H1 (cell line): ENCODE measurements around the gene ARL14EPL. TPM values are rescaled to one million over a fixed set of nuclear protein-coding genes. Genes with fewer than 3 reads are reported as not detected.

Source experiments
- CHD7 ChIP-seq: fragments of 300-600 bp; sonication (generic); IDR thresholded peaks from 2 replicates; pipeline ENCODE4 v1.7.1; 2012; ENCODE audit warnings: low read length, moderate library complexity, mild to moderate bottlenecking, inconsistent platforms; ENCODE audit not compliant: insufficient replicate concordance
- EP300 ChIP-seq, 2 experiments: IDR thresholded peaks; 1 replicate in 1 of 2; 2 replicates in 1 of 2; pipeline ENCODE4 v1.6.1; 2011 to 2012; ENCODE audit warnings: low read depth in 2 of 2, low read length in 2 of 2, mild to moderate bottlenecking in 2 of 2, borderline replicate concordance in 1 of 2, inconsistent platforms in 1 of 2, moderate library complexity in 1 of 2
- GABPA ChIP-seq: IDR thresholded peaks from 2 replicates; pipeline ENCODE4 v1.6.1; 2011; ENCODE audit warnings: mild to moderate bottlenecking, low read length, moderate library complexity, borderline replicate concordance; ENCODE audit not compliant: insufficient read depth
- HDAC2 ChIP-seq, 2 experiments: fragments of 300-600 bp in 1 of 2; sonication (generic) in 1 of 2; IDR thresholded peaks; 2 replicates each; pipeline ENCODE4 v1.6.1; 2011 to 2012; ENCODE audit warnings: low read depth in 2 of 2, low read length in 2 of 2, mild to moderate bottlenecking in 2 of 2, moderate library complexity in 2 of 2, borderline replicate concordance in 1 of 2, inconsistent platforms in 1 of 2
- POLR2A ChIP-seq, 2 experiments: IDR thresholded peaks; 1 replicate in 1 of 2; 2 replicates in 1 of 2; pipeline ENCODE4 v1.6.1; 2011; ENCODE audit warnings: low read depth in 2 of 2, low read length in 2 of 2, mild to moderate bottlenecking in 2 of 2; ENCODE audit errors: control extremely low read depth in 1 of 2
- RXRA ChIP-seq: IDR thresholded peaks from 2 replicates; pipeline ENCODE4 v1.6.1; 2011; ENCODE audit warnings: low read depth, mild to moderate bottlenecking, low read length, moderate library complexity; ENCODE audit not compliant: insufficient read depth
- SP4 ChIP-seq: IDR thresholded peaks from 2 replicates; pipeline ENCODE4 v1.6.1; 2012; ENCODE audit warnings: low read length, inconsistent platforms
- YY1 ChIP-seq: IDR thresholded peaks from 2 replicates; pipeline ENCODE4 v1.6.1; 2011; ENCODE audit warnings: low read depth, mild to moderate bottlenecking, low read length
- polyA plus RNA-seq, 7 experiments: library from polyadenylated mRNA; depleted of rRNA in 3 of 7; stranded (reverse) in 5 of 7; unstranded in 2 of 7; fragments of >200 nt in 5 of 7; fragments of 200-250 nt in 2 of 7; gene quantifications; 1 replicate in 5 of 7; 2 replicates in 1 of 7; 4 replicates in 1 of 7; pipeline versions ENCODE4 v1.2.1 to v1.2.3, GENCODE V29; 2011 to 2013; ENCODE audit warnings: missing spikeins in 2 of 7, mixed read lengths in 2 of 7
- total RNA-seq: library from RNA; stranded (reverse); fragmentation: NEBNext Ultra II Directional; extraction: Animal tissue kit (Norgen Biotek cat#: 25700); gene quantifications from 2 replicates; pipeline ENCODE4 v1.2.1, GENCODE V29; 2021
- TF ChIP-seq, protein P1 (sequence below): IDR thresholded peaks from 2 replicates; pipeline ENCODE4 v1.6.1; 2012; ENCODE audit warnings: low read length, inconsistent platforms

Gene ARL14EPL
- total and polyA plus RNA-seq, 2 of the 8 experiments (the other 6 are each of a cell fraction or from before 2014, with no cell fraction given) = not detected

DNA sequence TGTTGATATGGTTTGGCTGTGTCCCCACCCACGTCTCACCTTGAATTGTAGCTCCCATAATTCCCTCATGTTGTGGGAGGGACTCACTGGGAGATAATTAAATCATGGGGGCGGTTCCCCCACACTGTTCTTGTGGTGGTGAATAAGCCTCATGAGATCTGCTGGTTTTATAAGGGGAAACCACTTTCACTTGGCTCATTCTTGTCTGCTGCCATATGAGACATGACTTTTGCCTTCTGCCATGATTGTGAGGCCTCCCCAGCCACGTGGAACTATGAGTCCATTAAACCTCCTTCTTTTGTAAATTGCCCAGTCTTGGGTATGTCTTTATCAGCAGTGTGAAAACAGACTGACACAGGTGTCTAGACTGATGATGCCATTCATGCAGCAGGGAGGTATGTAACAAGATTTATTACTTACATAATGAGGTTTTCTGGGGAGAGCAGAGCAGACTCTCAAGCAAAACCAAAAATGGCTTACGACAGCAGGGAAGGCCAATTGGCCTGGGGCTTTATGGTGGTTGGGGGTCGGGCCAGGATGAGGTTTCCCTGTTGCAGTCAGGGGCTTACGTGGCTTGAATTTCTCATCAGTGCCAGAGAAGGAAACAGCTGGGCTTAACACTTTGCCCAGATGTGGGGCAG, 43.0 kb downstream of the ARL14EPL start (continued):
- TF ChIP-seq CHD7 = no peak
- no peak for TF ChIP-seq RXRA
- TF ChIP-seq EP300 (IDR thresholded peaks at IDR 0.05; ENCODE audit: borderline replicate concordance in 1 of 2, low read depth in 2 of 2, low read length in 2 of 2) = no peak
- no peak for TF ChIP-seq SP4
- no peak for TF ChIP-seq YY1
- no peak for TF ChIP-seq POLR2A (IDR thresholded peaks at IDR 0.05; ENCODE audit: control extremely low read depth in 1 of 2, low read depth in 2 of 2, low read length in 2 of 2)
- TF ChIP-seq HDAC2 (IDR thresholded peaks at IDR 0.05; ENCODE audit: borderline replicate concordance in 1 of 2, low read depth in 2 of 2, low read length in 2 of 2) = no peak
- TF ChIP-seq, protein P1, sequence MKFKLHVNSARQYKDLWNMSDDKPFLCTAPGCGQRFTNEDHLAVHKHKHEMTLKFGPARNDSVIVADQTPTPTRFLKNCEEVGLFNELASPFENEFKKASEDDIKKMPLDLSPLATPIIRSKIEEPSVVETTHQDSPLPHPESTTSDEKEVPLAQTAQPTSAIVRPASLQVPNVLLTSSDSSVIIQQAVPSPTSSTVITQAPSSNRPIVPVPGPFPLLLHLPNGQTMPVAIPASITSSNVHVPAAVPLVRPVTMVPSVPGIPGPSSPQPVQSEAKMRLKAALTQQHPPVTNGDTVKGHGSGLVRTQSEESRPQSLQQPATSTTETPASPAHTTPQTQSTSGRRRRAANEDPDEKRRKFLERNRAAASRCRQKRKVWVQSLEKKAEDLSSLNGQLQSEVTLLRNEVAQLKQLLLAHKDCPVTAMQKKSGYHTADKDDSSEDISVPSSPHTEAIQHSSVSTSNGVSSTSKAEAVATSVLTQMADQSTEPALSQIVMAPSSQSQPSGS = no peak
- no peak for TF ChIP-seq GABPA
